BLaER1 treated with 17β-estradiol and CSF1 and Interleukin-3, amounts not matched to agents 10 nM and 100 nM (cell line): Measurements from ENCODE around the gene DDX31.

Source experiments
- H3K27ac ChIP-seq, 11 experiments: shearing (Covaris generic); formaldehyde crosslinking; 2 replicates each; pipeline ENCODE4 v1.8.1; 2022
- H3K27me3 ChIP-seq, 11 experiments: shearing (Covaris generic); formaldehyde crosslinking; 2 replicates each; pipeline ENCODE4 v1.8.1; 2022
- H3K36me3 ChIP-seq, 11 experiments: shearing (Covaris generic); formaldehyde crosslinking; 2 replicates each; pipeline ENCODE4 v1.8.1; 2022
- H3K4me1 ChIP-seq, 10 experiments: shearing (Covaris generic); formaldehyde crosslinking; 2 replicates each; pipeline ENCODE4 v1.8.1; 2022
- H3K4me2 ChIP-seq, 11 experiments: shearing (Covaris generic); formaldehyde crosslinking; 2 replicates each; pipeline ENCODE4 v1.8.1; 2022
- H3K4me3 ChIP-seq, 10 experiments: shearing (Covaris generic); formaldehyde crosslinking; 2 replicates each; pipeline ENCODE4 v1.8.1; 2022
- H3K9ac ChIP-seq, 11 experiments: shearing (Covaris generic); formaldehyde crosslinking; 2 replicates each; pipeline ENCODE4 v1.8.1; 2022
- H3K9me3 ChIP-seq, 11 experiments: shearing (Covaris generic); formaldehyde crosslinking; replicated peaks in 1 of 11; 2 replicates each; pipeline ENCODE4 v1.8.1; 2022
- H4K20me1 ChIP-seq, 11 experiments: shearing (Covaris generic); formaldehyde crosslinking; 2 replicates each; pipeline ENCODE4 v1.8.1; 2022
- Cebpa-rat ChIP-seq, 11 experiments: shearing (Covaris generic); IDR thresholded peaks; 2 replicates each; pipeline ENCODE4 v1.8.1; 2022

DDX31 gene

DNA sequence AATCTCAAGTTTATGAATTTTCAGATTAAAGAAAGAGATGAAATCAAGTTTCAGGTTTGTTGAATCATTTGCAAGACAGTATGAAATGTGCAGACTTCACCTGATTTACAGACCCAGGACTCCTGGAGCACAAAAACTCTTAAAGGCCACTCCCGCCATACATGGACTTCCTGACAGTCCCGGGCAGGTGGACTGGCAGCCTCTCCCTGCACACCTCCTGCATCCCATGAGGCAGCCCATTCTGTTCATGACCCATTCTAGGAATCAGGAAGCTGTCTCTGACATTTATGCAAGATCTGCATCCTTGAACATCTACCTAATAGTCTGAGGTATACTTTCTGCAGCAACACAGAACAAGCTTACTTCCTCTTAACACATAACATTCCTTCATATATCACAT is 5.9 kb downstream of the DDX31 start:
- Histone ChIP-seq H4K20me1 (peaks cover 6 to 99% (median 61%) of the 10 kb centered on the region in 11 experiments; a peak in 20 of 22 replicates), H3K4me2 (no peak overlapping the region), H3K27ac (no peak overlapping the region), H3K36me3 (peaks cover 43 to 92% (median 65%) of the 10 kb centered on the region in 11 experiments), H3K9me3 (no peaks in the 10 kb centered on the region), H3K4me3 (no peak overlapping the region), H3K4me1 (peaks cover 5 to 25% (median 13%) of the 10 kb centered on the region in 10 experiments; a peak in 12 of 20 replicates), H3K9ac (no peak overlapping the region), H3K27me3 (no peaks in the 10 kb centered on the region)
- no peak for TF ChIP-seq Cebpa-rat (IDR thresholded peaks at IDR 0.05)

DNA sequence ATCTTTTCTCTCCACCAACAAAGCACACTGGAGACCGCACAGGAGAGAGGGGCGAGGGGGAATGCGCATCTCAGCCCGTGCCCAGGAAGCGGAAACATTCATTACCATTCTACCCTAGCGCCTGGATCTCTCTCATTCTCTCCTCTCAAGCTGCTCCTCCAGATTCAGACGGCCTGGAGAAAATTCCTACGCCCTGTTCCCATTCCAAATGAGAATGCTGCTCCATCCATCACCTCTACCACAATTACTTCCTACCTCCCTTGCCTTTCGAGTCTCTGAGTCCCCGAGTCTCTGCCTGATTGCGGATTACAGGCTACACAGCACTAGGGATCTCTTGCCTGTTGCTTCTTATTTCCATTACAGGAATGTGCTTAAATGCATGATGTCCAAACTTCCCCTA is 6.7 kb downstream of the DDX31 start:
- Histone ChIP-seq H3K4me3 (no peak overlapping the region), H3K4me2 (no peak overlapping the region), H3K4me1 (peaks cover 0 to 18% (median 9%) of the 10 kb centered on the region in 10 experiments; a peak in 10 of 20 replicates), H4K20me1 (peaks cover 6 to 100% (median 67%) of the 10 kb centered on the region in 11 experiments; a peak in 20 of 22 replicates), H3K36me3 (peaks cover 51 to 99% (median 73%) of the 10 kb centered on the region in 11 experiments), H3K9ac (no peak overlapping the region), H3K27ac (no peak overlapping the region), H3K27me3 (no peaks in the 10 kb centered on the region), H3K9me3 (no peaks in the 10 kb centered on the region)
- TF ChIP-seq Cebpa-rat (IDR thresholded peaks at IDR 0.05): no peak

DNA sequence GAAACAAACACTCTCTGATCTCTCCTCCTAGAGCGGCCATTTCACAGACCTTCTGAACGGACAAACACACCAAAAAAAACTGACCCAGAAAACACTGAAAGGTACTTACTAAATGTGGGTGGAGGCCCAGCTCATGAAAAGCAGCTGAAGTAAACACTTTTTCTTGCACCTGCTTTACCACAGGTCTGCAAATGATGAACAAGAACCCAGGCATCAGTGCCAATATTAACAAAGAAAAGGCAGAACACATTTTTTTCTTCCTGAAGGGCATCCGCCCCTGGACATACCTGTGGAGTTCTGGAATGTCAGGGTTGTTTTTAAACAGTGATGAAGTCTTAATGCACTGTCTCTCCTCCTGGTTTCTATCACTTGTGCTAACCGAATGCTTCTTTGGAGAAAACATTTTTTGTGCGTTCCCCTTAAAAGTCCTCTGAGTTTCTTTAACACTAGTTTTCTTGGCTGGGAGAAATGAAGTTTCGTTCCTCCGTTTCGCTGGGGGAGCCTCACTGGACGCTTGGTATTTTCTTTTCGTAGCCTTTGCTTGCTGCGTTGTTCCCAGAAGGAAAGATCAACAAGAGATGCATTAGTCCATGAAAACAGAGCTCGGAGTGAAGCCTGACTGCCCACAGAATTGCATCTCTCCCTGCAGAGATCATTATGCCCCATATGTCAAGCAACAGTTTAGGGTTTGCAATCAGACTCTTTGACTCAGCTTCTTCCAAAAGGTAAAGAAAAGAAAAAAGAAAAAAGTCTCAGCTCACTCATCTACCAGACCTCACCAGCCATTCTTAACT is 7.4 kb downstream of the DDX31 start:
- H3K36me3 ChIP-seq: peaks cover 58 to 100% (median 77%) of the 10 kb centered on the region in 11 experiments
- H3K27me3 ChIP-seq: no peaks in the 10 kb centered on the region
- no peak overlapping the region for H3K27ac ChIP-seq
- H3K9ac ChIP-seq: no peak overlapping the region
- peaks cover 0 to 10% (median 4%) of the 10 kb centered on the region in 10 experiments; a peak in 5 of 20 replicates for H3K4me1 ChIP-seq
- TF ChIP-seq Cebpa-rat (IDR thresholded peaks at IDR 0.05): no peak
- H3K4me2 ChIP-seq: no peak overlapping the region
- no peak overlapping the region for H3K4me3 ChIP-seq
- no peaks in the 10 kb centered on the region for H3K9me3 ChIP-seq
- peaks cover 6 to 100% (median 69%) of the 10 kb centered on the region in 11 experiments; a peak in 20 of 22 replicates for H4K20me1 ChIP-seq

GRCh38 chr9:132656299-132656698 is 13.5 kb downstream of the DDX31 start:
- H4K20me1 ChIP-seq: peaks cover 0 to 93% (median 41%) of the 10 kb centered on the region in 11 experiments; a peak in 16 of 22 replicates
- H3K27ac ChIP-seq: no peak overlapping the region
- peaks cover 0 to 5% (median 0%) of the 10 kb centered on the region in 10 experiments; a peak in 1 of 20 replicates for H3K4me1 ChIP-seq
- no peak overlapping the region for H3K9ac ChIP-seq
- no peak overlapping the region for H3K4me2 ChIP-seq
- no peaks in the 10 kb centered on the region for H3K27me3 ChIP-seq
- peaks cover 81 to 96% (median 90%) of the 10 kb centered on the region in 11 experiments for H3K36me3 ChIP-seq
- no peak overlapping the region for H3K4me3 ChIP-seq
- no peaks in the 10 kb centered on the region for H3K9me3 ChIP-seq
- no peak for TF ChIP-seq Cebpa-rat (IDR thresholded peaks at IDR 0.05)

DNA sequence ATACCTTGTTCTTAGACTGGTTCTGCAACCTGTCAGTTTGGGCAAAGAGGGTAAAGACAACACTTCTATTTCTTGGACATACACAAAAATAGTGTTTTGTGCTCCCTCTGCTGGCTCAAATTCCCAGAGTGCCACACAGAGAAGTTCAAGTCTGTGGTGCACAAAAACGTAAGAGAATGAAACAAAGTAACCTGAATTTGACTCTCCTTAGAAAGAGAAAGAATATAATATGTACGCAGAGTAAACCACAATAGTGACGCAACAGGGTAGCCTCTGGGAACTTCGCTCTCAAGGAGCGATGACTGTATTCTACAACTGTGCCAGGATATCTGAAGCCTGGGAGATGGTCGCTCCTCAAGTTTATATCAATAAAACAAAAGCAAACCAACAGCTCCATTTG is 18.5 kb downstream of the DDX31 start:
- no peaks in the 10 kb centered on the region for H3K27me3 ChIP-seq
- no peak overlapping the region for H3K4me3 ChIP-seq
- no peaks in the 10 kb centered on the region for H3K9me3 ChIP-seq
- H3K9ac ChIP-seq: no peak overlapping the region
- peak in 1 of 11 experiments; percentile 41; a peak in 1 of 22 replicates for TF ChIP-seq Cebpa-rat (IDR thresholded peaks at IDR 0.05)
- H3K27ac ChIP-seq: no peak overlapping the region
- peaks cover 80 to 96% (median 90%) of the 10 kb centered on the region in 11 experiments for H3K36me3 ChIP-seq
- peaks cover 0 to 5% (median 0%) of the 10 kb centered on the region in 10 experiments; a peak in 1 of 20 replicates for H3K4me1 ChIP-seq
- peaks cover 0 to 63% (median 23%) of the 10 kb centered on the region in 11 experiments; a peak in 14 of 22 replicates for H4K20me1 ChIP-seq
- no peak overlapping the region for H3K4me2 ChIP-seq

- Histone ChIP-seq H3K27me3 (no peaks in the 10 kb centered on the region), H3K4me1 (no peaks in the 10 kb centered on the region), H3K9ac (no peak overlapping the region), H3K4me2 (no peak overlapping the region), H4K20me1 (peaks cover 0 to 59% (median 5%) of the 10 kb centered on the region in 11 experiments; a peak in 9 of 22 replicates), H3K36me3 (peaks cover 86 to 99% (median 91%) of the 10 kb centered on the region in 11 experiments), H3K9me3 (no peaks in the 10 kb centered on the region), H3K4me3 (no peak overlapping the region), H3K27ac (no peak overlapping the region)
- no peak for TF ChIP-seq Cebpa-rat (IDR thresholded peaks at IDR 0.05)
Measured at GRCh38 chr9:132648685-132649084, 21.1 kb downstream of the DDX31 start.

DNA sequence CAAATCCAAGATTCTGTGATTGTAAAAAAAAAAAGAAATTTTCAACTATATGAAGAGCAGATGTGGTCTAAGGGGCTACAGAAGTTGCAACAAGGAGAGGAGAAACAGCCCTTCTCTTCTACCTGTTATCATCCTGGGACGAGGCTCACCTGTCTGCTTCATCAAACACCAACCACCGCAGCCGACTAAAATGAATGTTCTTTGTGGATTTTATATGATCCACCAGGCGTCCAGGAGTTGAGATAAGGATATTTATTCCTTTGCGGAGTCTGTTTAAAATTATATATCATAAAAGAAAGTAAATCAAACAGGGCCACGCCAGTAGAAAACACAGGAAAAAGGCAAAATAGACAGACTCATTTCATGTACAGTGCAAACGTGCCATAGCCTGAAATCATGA is 21.5 kb downstream of the DDX31 start:
- Histone ChIP-seq H3K36me3 (peaks cover 90 to 100% (median 95%) of the 10 kb centered on the region in 11 experiments), H3K4me3 (no peak overlapping the region), H4K20me1 (peaks cover 0 to 61% (median 6%) of the 10 kb centered on the region in 11 experiments; a peak in 13 of 22 replicates), H3K4me2 (no peak overlapping the region), H3K9ac (no peak overlapping the region), H3K27me3 (no peaks in the 10 kb centered on the region), H3K9me3 (no peaks in the 10 kb centered on the region), H3K4me1 (no peaks in the 10 kb centered on the region), H3K27ac (no peak overlapping the region)
- TF ChIP-seq Cebpa-rat (IDR thresholded peaks at IDR 0.05): no peak

DNA sequence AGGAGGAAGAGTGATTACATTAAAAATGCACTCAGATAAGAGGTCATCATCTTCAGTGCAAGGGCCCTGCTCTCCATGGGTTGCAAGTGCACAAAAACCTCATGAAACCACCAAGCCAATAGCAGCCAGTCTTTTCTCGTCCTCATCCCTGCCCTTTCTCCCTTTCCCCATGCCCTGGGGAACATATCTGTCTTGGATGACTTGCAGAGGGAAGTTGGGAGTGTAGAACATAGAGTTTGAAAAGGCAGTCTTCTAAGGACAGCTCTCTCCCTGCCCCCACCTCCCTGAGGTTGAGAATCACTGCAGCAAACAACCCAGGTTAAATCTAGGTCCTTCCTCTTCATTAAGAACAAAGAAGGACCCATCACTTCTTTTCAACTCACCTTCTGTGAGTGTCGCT is 22.0 kb downstream of the DDX31 start:
- Histone ChIP-seq H3K9ac (no peak overlapping the region), H3K4me2 (no peak overlapping the region), H3K36me3 (peaks cover 95 to 100% (median 100%) of the 10 kb centered on the region in 11 experiments), H4K20me1 (peaks cover 0 to 61% (median 10%) of the 10 kb centered on the region in 11 experiments; a peak in 14 of 22 replicates), H3K4me3 (no peak overlapping the region), H3K27me3 (no peaks in the 10 kb centered on the region), H3K9me3 (no peaks in the 10 kb centered on the region), H3K4me1 (no peaks in the 10 kb centered on the region), H3K27ac (no peak overlapping the region)
- no peak for TF ChIP-seq Cebpa-rat (IDR thresholded peaks at IDR 0.05)

DNA sequence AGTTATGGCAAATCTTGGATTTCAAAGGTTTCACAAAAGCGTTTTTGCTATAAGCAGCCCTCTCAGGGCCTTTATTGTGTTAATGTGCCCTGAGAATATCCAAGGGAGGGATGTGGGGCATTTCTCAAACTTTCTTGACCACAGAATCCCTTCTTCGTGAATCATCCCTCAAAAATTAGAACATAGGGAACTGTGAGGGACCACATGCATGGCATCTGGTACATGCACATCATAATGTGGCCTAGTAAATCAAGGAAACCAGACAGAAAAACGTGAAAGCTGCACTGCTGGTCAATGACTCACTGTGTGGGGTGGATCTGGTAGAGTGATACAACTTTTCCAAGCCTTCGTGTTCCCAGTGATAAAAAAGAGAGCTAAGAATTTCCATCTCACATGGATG is 22.4 kb downstream of the DDX31 start:
- TF ChIP-seq Cebpa-rat (IDR thresholded peaks at IDR 0.05): no peak
- H3K27ac ChIP-seq: no peak overlapping the region
- H3K9me3 ChIP-seq: no peaks in the 10 kb centered on the region
- no peaks in the 10 kb centered on the region for H3K4me1 ChIP-seq
- peaks cover 0 to 61% (median 13%) of the 10 kb centered on the region in 11 experiments; a peak in 13 of 22 replicates for H4K20me1 ChIP-seq
- no peak overlapping the region for H3K9ac ChIP-seq
- H3K27me3 ChIP-seq: no peaks in the 10 kb centered on the region
- H3K4me2 ChIP-seq: no peak overlapping the region
- H3K36me3 ChIP-seq: peaks cover 95 to 100% (median 100%) of the 10 kb centered on the region in 11 experiments
- H3K4me3 ChIP-seq: no peak overlapping the region
